ENCODE results near the gene SEZ6L2.
"Not testable (repeated sequence)": the region's sequence is repeated elsewhere in the genome, so short reads cannot be mapped to it uniquely, and the experiment has no call there.

Gene SEZ6L2

DNA sequence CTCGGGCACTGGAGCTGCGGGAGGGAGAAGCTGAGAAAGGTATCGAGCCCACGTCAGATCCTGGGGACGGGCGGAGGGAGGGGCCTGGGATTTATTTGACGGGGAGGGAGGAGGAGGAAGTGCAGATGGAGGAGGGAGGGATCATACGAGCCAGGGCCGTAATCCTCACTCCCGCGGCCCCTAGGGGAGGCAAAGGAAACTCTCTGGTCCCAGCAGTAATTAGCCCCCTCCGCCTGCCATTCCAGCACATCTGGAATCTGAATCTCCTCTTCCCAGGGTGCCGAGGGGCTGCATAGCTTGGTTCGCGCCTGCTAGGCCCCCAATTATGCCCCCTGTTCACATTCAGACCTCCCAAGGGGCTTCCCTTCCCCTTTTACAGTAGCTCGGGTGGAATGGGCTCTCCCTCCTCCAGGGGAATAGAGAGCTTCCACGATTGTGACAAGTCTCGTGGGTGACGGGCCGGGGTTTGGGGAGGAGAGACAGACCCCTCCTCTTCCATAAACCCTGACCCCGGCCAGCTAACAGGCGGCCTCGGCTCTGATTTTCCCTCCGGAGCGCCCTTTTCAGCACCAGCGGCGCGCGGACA is at the start of gene SEZ6L2:
Gene SEZ6L2 (minus strand): TSS at position 35 of the 586 bp plus-strand sequence. CDS start 531 bp downstream, outside the sequence.
- peak; percentile 63 for DNase-seq

GRCh38 chr16:29947897-29948296 is 48.5 kb upstream of the SEZ6L2 start:
- no peak for DNase-seq

- DNase-seq: no peak
Observed at GRCh38 chr16:29943846-29944799, 44.8 kb upstream of the SEZ6L2 start.

GRCh38 chr16:29940656-29941055 is 41.3 kb upstream of the SEZ6L2 start:
- no peak for DNase-seq

DNA sequence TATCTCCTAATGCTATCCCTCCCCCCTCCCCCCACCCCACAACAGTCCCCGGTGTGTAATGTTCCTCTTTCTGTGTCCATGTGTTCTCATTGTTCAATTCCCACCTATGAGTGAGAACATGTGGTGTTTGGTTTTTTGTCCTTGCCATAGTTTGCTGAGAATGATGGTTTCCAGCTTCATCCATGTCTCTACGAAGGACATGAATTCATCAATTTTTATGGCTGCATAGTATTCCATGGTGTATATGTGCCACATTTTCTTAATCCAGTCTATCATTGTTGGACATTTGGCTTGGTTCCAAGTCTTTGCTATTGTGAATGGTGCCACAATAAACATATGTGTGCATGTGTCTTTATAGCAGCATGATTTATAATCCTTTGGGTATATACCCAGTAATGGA is 32.4 kb upstream of the SEZ6L2 start:
- DNase-seq: not testable (repeated sequence)

GRCh38 chr16:29927070-29927905 is 27.9 kb upstream of the SEZ6L2 start:
- DNase-seq: no peak

GRCh38 chr16:29926711-29927052 is 27.3 kb upstream of the SEZ6L2 start:
- DNase-seq: no peak

GRCh38 chr16:29925781-29926710 is 26.7 kb upstream of the SEZ6L2 start, which contains the start of gene KCTD13:
Gene KCTD13 (minus strand): TSS chr16:29926226. CDS start chr16:29926033, 193 bp downstream.
- DNase-seq: peak; percentile 90

GRCh38 chr16:29925105-29925756 is 25.9 kb upstream of the SEZ6L2 start:
- DNase-seq: peak; percentile 6

DNA sequence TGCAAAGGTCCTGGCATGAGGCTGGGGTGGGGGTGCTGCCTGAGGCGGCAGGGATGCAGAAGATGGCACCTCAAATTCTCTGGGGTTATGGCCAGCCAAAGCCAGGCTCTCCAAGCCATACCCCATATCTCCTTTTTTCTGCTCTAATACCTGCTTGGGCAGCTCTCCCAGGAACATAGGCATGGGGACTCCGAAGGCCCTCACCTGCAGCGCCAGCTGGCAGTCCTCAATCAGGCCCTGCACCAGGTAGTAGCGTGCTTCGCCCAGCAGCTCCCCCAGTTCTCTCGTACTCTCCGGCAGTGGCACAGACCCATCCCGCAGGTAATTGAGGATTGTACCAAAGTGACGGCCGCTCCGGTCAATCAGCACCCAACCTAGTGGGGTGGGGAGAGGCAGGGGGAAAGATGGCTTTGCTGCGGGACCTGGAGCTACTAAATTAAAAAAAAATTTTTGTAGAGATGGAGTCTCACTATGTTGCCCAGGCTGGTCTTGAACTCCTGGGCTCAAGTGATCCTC is 23.7 kb upstream of the SEZ6L2 start:
- DNase-seq: no peak

DNA sequence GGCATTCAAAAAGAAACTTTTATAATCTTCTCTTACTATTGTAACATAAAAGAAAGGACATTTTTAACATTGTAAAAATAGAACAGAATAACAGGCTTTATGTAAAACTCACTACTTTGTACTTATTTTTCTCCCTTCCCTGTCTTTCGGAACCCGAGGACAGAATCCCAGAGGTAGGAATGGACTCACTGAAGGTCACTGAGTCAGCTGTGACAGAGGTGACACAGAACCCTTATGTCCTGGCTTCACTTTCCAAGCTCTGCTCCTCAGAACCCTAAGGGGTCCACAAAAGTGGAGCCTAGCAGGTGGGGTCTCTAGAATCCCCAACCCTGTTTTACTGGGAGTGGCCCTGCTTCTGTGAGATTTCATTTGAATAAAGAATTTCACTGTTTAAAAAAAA is 23.0 kb upstream of the SEZ6L2 start:
- DNase-seq: no peak

DNA sequence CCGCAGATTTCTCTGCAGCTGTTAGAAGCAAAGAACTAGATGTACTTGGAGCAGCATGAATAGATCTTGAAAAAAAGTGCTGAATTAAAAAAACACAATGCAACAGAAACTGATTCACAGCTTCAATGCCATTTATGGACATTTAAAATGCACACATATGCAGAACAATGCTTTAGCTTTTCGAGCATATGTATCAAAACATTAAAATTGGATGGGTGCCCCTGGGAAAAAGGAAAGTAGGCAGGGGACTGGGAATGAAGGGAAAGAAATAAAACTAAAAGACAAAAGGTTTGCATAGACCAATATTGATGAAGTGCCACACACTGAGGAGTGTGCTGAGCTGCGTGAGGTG is 21.7 kb upstream of the SEZ6L2 start:
- DNase-seq: no peak

DNA sequence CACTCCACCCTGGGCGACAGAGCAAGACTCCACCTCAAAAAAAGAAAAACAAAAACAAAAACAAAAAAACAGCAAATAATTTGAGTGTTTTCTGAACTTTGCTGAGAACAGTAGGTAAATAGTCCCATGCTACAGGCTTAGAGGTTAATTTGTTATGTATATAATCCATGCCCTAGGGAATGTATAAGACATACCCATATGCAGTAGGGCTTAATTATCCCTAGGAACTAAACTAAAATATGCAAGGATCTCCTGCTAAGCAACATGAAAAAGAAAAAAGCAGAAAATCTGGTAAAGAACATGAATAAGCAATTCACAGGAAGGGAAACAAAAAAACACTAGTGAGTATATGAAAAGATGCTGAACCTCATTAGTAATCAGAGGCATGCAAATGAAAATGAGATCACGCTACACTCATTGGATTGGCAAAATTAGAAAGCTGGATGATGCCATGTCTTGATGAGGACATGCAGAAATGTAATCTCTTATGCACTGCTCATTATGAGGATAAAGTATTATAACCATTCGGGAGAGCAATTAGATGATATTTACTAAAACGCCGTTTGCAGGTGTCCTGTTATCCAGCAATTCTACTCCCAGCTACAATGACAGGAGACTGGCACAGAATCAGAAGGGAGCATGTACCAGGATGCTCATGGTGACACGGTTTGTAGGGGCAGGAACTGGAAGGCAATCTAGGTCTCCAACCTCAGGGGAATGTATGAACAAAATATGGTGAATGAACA is 21.1 kb upstream of the SEZ6L2 start:
- no peak for DNase-seq

DNA sequence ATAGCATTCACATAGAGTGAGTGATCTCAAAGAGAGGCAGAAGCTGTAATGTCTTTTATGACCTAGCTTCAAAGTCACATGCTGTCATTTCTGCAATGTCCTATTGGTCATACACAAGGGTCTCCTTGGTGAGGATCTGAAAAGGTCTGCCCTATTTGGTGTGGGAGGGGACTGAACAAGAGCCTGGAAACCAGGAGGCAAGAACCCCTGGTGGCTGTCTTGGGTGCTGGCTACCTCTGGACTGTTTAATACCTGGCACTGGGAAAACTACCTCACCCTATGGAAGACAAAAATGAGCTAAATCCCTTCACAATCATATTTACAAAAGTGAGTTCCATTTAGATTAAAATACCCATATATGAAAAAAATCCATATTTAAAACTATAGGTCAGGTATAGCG is 17.6 kb upstream of the SEZ6L2 start:
- no peak for DNase-seq

DNA sequence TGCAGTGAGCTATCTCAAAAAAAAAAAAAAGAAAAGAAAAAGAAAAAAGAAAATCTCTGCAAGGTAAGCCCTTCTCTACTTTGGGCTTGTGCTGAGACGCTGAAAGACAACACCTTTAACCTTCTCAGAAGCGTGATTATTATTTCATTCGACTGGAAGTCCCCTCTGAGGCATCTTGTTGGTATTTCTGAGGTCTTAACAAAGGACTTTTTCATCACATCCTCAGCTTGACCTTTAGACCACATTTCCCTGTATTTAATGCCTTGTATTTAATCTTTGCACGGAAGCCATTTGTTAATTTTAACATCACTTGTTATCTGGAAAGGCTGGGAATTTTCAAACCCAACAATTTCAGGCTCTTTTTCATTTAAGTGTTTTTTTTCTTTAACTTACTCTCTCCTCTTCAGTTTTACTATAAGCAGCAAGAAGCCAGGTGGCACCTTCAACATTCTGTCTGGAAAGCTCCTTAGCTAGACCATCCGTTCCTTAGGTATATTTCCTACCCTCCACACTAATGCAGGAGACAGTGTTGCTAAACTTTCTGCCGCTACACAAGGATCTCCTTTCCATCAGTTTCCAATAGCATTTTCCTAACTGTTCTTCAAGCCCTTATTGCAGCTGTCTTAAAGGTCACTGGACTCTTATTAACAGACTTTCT is 16.4 kb upstream of the SEZ6L2 start:
- no peak for DNase-seq

DNA sequence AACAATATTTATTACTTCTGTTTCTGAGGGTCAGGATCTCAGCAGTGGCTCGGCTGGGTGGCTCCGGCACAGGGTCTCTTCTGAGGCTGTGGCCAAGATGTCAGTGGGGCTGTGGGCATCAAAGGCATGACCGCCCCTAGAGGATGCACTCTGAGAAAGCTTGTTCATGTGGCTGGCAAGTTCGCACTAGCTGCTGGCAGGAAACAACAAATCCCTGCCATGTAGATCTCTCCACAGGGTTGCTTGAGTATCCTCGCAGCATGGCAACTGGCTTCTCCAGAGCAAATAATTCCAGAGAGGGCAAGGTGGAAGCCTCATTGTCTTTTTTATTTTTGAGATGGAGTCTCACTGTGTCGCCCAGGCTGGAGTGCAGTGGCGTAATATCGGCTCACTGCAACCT is 14.2 kb upstream of the SEZ6L2 start:
- DNase-seq: no peak

DNA sequence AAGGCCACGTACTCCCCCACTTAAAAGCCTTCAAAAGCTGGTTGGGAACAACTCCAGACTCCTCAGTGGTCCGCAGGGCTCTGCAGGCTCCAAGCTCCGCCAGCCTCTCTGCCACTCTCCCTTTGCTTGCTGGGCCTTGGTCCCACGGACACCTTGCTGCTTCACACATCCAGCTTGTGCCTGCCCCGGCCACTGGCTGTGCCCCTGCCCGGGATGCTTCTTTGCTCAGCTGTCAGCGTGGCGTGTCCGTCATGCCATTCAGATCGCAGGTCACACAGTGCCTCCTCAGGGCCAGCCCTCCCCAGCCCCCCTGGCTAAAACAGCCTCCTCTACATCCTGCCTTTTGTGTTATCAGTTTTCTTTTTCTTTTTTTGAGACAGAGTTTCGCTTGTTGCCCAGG is 12.7 kb upstream of the SEZ6L2 start:
- DNase-seq: no peak

DNA sequence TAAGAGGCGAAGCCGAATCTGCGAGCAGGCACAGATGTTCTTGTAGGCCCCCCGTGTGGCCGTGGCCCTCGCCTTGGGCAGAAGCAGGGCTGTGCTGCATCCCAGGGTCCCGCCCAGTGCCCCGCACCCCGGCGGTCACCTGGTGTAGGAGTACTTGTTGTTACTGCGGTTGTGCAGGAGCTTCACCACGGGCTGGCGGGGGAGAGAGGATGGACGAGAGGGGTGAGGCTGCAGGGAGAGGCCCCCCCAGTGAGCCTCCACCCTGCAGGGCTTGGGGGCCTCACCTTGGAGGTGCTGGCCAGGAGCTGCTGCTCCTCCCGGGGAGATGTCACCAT is 12.3 kb upstream of the SEZ6L2 start:
- DNase-seq: no peak

DNA sequence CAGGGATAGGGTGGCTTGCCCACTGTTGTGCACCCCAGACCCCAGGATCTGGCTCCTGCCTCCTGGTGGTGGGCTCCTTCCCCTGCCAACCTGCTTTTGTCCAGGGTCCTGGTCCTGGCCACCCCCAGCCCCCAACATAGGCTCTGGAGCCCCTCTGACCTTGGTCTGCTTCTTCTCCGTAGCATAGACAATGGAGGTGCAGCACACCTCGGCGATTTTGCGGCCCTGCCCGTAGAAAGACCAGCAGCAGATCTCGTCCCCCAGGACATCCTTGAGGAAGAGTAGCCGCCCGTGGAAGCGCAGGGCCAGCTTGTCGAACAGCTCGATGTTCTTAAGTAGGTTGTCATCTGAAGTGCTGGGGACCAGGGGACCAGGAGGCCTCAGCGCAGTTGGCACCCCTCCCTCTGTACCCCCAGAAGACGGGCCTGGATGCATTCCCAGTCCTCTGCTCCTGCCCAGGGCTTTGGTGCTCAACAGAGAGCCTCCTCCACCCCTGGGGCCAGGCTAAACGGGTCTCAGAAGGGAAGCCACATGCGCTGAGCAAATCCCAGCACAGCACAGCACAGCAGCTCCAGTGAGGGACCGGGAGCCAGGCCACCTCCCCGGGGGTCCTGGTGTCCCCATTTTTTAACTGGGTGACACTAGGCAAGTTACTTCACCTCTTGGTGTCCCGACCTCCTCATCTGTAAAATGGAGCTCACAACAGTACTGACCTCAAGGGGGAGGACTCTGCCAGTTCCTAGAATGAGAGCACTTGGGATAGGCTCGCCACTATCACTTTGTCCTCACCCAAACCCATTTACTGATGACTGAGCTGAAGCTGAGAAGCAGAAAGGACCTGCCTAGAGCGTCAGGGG is 11.7 kb upstream of the SEZ6L2 start:
- DNase-seq: no peak
